GM23338 (cell line): ENCODE data around the gene LAMC3. TPM values are rescaled to one million over a fixed set of nuclear protein-coding genes. Genes with fewer than 3 reads are reported as not detected.

ENCODE experiments used
- ATAC-seq: fragments of 200-7000 bp; cut with Tn5 transposase; 3 replicates; pipeline ENCODE4 v1.9.1; 2020
- DNase-seq: peaks from one replicate; pipeline ENCODE4 v3.0.0-alpha.2; 2015; ENCODE audit warnings: low spot score
- H2AFZ ChIP-seq: fragments of 200-600 bp; sonication (generic); 2 replicates; pipeline ENCODE4 v1.8.0; 2016; ENCODE audit warnings: antibody characterized with exemption, mild to moderate bottlenecking, moderate library complexity
- H3F3A ChIP-seq: fragments of 200-600 bp; sonication (generic); replicated peaks from 2 replicates; pipeline ENCODE4 v1.8.0; 2017; ENCODE audit warnings: antibody characterized with exemption, mixed run types, low read depth
- H3K27ac ChIP-seq: fragments of 200-600 bp; sonication (generic); 2 replicates; pipeline ENCODE4 v1.6.1; 2016; ENCODE audit warnings: low read depth
- H3K27me3 ChIP-seq: fragments of 200-600 bp; sonication (generic); 2 replicates; pipeline ENCODE4 v1.8.0; 2016; ENCODE audit warnings: mild to moderate bottlenecking, mixed run types, moderate library complexity; ENCODE audit not compliant: insufficient read depth
- H3K36me3 ChIP-seq: fragments of 200-600 bp; sonication (generic); 2 replicates; pipeline ENCODE4 v1.8.0; 2016; ENCODE audit warnings: mild to moderate bottlenecking; ENCODE audit not compliant: insufficient read depth
- H3K4me1 ChIP-seq: fragments of 200-600 bp; sonication (generic); 2 replicates; pipeline ENCODE4 v1.8.0; 2016; ENCODE audit warnings: mild to moderate bottlenecking, moderate library complexity; ENCODE audit not compliant: insufficient read depth
- H3K4me2 ChIP-seq: fragments of 200-600 bp; sonication (generic); 2 replicates; pipeline ENCODE4 v1.7.1; 2017; ENCODE audit warnings: mixed run types
- H3K4me3 ChIP-seq: fragments of 200-600 bp; sonication (generic); 2 replicates; pipeline ENCODE4 v1.6.1; 2016; ENCODE audit warnings: mixed run types
- H3K79me2 ChIP-seq: fragments of 200-600 bp; sonication (generic); replicated peaks from 2 replicates; pipeline ENCODE4 v1.8.0; 2017; ENCODE audit warnings: mild to moderate bottlenecking; ENCODE audit not compliant: insufficient read depth
- H3K9me2 ChIP-seq: fragments of 200-600 bp; sonication (generic); 2 replicates; pipeline ENCODE4 v1.8.0; 2017; ENCODE audit not compliant: insufficient read depth
- H4K20me1 ChIP-seq: fragments of 200-600 bp; sonication (generic); replicated peaks from 2 replicates; pipeline ENCODE4 v1.8.0; 2017; ENCODE audit warnings: mild to moderate bottlenecking; ENCODE audit not compliant: insufficient read depth
- H3K27ac Mint-ChIP-seq: 2 replicates; pipeline ENCODE4 v1.8.0; 2020; ENCODE audit warnings: inconsistent platforms, mild to moderate bottlenecking, moderate library complexity, mixed read lengths
- H3K27me3 Mint-ChIP-seq: 3 replicates; pipeline ENCODE4 v1.8.0; 2022; ENCODE audit warnings: low read depth, mild to moderate bottlenecking, moderate library complexity, mixed read lengths, inconsistent platforms; ENCODE audit not compliant: insufficient read depth, poor library complexity
- H3K36me3 Mint-ChIP-seq: 3 replicates; pipeline ENCODE4 v1.8.0; 2021; ENCODE audit warnings: low read depth, mild to moderate bottlenecking, inconsistent platforms, moderate library complexity, mixed read lengths
- H3K4me1 Mint-ChIP-seq: 3 replicates; pipeline ENCODE4 v1.8.0; 2020; ENCODE audit warnings: mild to moderate bottlenecking, inconsistent platforms, mixed read lengths
- H3K4me3 Mint-ChIP-seq: 3 replicates; pipeline ENCODE4 v1.8.0; 2021; ENCODE audit warnings: moderate library complexity, mild to moderate bottlenecking, inconsistent platforms, mixed read lengths
- H3K9me3 Mint-ChIP-seq: 3 replicates; pipeline ENCODE4 v1.8.0; 2020; ENCODE audit warnings: moderate library complexity, mild to moderate bottlenecking, inconsistent platforms, mixed read lengths
- ETS1 ChIP-seq: IDR thresholded peaks from 2 replicates; pipeline ENCODE4 v1.6.1; 2016; ENCODE audit warnings: antibody characterized with exemption
- EZH2 ChIP-seq: fragments of 200-600 bp; sonication (generic); IDR thresholded peaks from one replicate; pipeline ENCODE4 v1.8.0; 2017; ENCODE audit warnings: antibody characterized with exemption, mild to moderate bottlenecking, low read depth; ENCODE audit not compliant: unreplicated experiment
- NANOG ChIP-seq: IDR thresholded peaks from 2 replicates; pipeline ENCODE4 v1.6.1; 2016; ENCODE audit warnings: antibody characterized with exemption, borderline replicate concordance
- POLR2AphosphoS5 ChIP-seq: IDR thresholded peaks from 2 replicates; pipeline ENCODE4 v1.6.1; 2016; ENCODE audit warnings: antibody characterized with exemption, low read depth
- REST ChIP-seq: IDR thresholded peaks from one replicate; pipeline ENCODE4 v1.6.1; 2018; ENCODE audit warnings: antibody characterized with exemption; ENCODE audit not compliant: unreplicated experiment
- STAT1 ChIP-seq: IDR thresholded peaks from one replicate; pipeline ENCODE4 v1.6.1; 2016; ENCODE audit warnings: antibody characterized with exemption; ENCODE audit not compliant: unreplicated experiment
- ZNF331 ChIP-seq: fragments of 250-450 bp; sonication (Bioruptor Pico); IDR thresholded peaks from 2 replicates; pipeline ENCODE4 v1.5.0; 2020; ENCODE audit warnings: low read depth, mild to moderate bottlenecking, moderate library complexity
- polyA plus RNA-seq: library from polyadenylated mRNA; unstranded; fragments of >200 nt; fragmentation: Nextera tagmentation; extraction: Ambion mirVana; gene quantifications from 2 replicates; pipeline ENCODE4 v1.2.1, GENCODE V29; 2016
- small RNA-seq: library from RNA; depleted of rRNA; stranded (forward); fragments of <200 nt; gene quantifications from one replicate; pipeline ENCODE3, GENCODE V24; 2014; ENCODE audit warnings: low replicate concordance
- total RNA-seq: library from RNA; depleted of rRNA; stranded (reverse); fragments of >200 nt; shearing (Covaris generic); gene quantifications from 2 replicates; pipeline ENCODE4 v1.2.3, GENCODE V29; 2014; rRNA removed
- TF ChIP-seq, protein P1 (sequence below), 2 experiments: fragments of 200-600 bp in 1 of 2; sonication (generic) in 1 of 2; conservative IDR thresholded peaks; 2 replicates each; pipeline versions ENCODE4 v1.5.1 to v1.6.1; 2016 to 2017; ENCODE audit warnings: antibody characterized with exemption in 2 of 2, low read depth in 2 of 2, mild to moderate bottlenecking in 2 of 2, moderate library complexity in 1 of 2

Gene LAMC3
- total and polyA plus RNA-seq, 2 experiments from 2014 or later, result 9.0 to 27.4 TPM

- Histone ChIP-seq H3F3A (no peaks in the 10 kb centered on the region), H3K27me3 (no peaks in the 10 kb centered on the region), H3K27ac (no peak overlapping the region), H3K36me3 (peaks cover 57% of the 10 kb centered on the region), H3K79me2 (no peaks in the 10 kb centered on the region), H2AFZ (no peak overlapping the region), H3K4me1 (no peaks in the 10 kb centered on the region), H3K4me3 (no peak overlapping the region), H3K9me2 (no peaks in the 10 kb centered on the region), H4K20me1 (peaks cover 14% of the 10 kb centered on the region), H3K4me2 (no peak overlapping the region)
- Mint-ChIP-seq H3K27ac (no peak overlapping the region), H3K4me1 (no peaks in the 10 kb centered on the region), H3K9me3 (no peaks in the 10 kb centered on the region), H3K36me3 (peaks cover 66% of the 10 kb centered on the region), H3K4me3 (no peak overlapping the region), H3K27me3 (peaks cover 2% of the 10 kb centered on the region)
- DNase-seq (no peak), ATAC-seq (no peak)
- no peak for TF ChIP-seq REST
- no peak for TF ChIP-seq EZH2
- TF ChIP-seq POLR2AphosphoS5, result no peak
- no peak for TF ChIP-seq STAT1
- TF ChIP-seq NANOG, result no peak
- TF ChIP-seq ZNF331 (CRISPR knock-in tag), result no peak
- TF ChIP-seq ETS1, result no peak
- TF ChIP-seq, protein P1, sequence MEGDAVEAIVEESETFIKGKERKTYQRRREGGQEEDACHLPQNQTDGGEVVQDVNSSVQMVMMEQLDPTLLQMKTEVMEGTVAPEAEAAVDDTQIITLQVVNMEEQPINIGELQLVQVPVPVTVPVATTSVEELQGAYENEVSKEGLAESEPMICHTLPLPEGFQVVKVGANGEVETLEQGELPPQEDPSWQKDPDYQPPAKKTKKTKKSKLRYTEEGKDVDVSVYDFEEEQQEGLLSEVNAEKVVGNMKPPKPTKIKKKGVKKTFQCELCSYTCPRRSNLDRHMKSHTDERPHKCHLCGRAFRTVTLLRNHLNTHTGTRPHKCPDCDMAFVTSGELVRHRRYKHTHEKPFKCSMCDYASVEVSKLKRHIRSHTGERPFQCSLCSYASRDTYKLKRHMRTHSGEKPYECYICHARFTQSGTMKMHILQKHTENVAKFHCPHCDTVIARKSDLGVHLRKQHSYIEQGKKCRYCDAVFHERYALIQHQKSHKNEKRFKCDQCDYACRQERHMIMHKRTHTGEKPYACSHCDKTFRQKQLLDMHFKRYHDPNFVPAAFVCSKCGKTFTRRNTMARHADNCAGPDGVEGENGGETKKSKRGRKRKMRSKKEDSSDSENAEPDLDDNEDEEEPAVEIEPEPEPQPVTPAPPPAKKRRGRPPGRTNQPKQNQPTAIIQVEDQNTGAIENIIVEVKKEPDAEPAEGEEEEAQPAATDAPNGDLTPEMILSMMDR (conservative IDR thresholded peaks at IDR 0.05; ENCODE audit: low read depth in 2 of 2), result no peak
Observed at GRCh38 chr9:131142160-131142559, 133.2 kb downstream of the LAMC3 start.

Small RNAs within 50 kb of the gene (small RNA-seq; reads per million reads assigned to genes)
- gene RF00322 (not detected), gene RNU6-881P (not detected)

Other genes starting within 250 kb of the LAMC3 start
- gene ABL1, start 173.9 kb upstream of the LAMC3 start, total RNA-seq, result 80.4 and 85.1 TPM in 2 replicates
- gene ABL1, start 173.9 kb upstream of the LAMC3 start, polyA plus RNA-seq, result 20.7 and 23.4 TPM in 2 replicates
- gene QRFP, start 112.4 kb upstream of the LAMC3 start, total RNA-seq, result not detected in 2 replicates
- gene QRFP, start 112.4 kb upstream of the LAMC3 start, polyA plus RNA-seq, result not detected in 2 replicates
- 4.4 and 15.5 TPM in 2 replicates for gene FIBCD1, start 69.9 kb upstream of the LAMC3 start, total RNA-seq
- gene FIBCD1, start 69.9 kb upstream of the LAMC3 start, polyA plus RNA-seq, result 5.6 and 9.0 TPM in 2 replicates
- gene AIF1L, start 87.4 kb downstream of the LAMC3 start, total RNA-seq, result 82.6 and 87.8 TPM in 2 replicates
- gene AIF1L, start 87.4 kb downstream of the LAMC3 start, polyA plus RNA-seq, result 75.8 and 76.4 TPM in 2 replicates
- 33.3 and 57.0 TPM in 2 replicates for gene NUP214, start 116.4 kb downstream of the LAMC3 start, total RNA-seq
- 36.0 and 44.5 TPM in 2 replicates for gene NUP214, start 116.4 kb downstream of the LAMC3 start, polyA plus RNA-seq